Activated CD4-positive, alpha-beta T cell treated with anti-CD3 and anti-CD28 coated beads for 36 hours (primary cell): ENCODE results near the gene GADL1. TPM values are rescaled to one million over a fixed set of nuclear protein-coding genes. Genes with fewer than 3 reads are reported as not detected.

ENCODE experiments used
- ATAC-seq: fragments of 200-7000 bp; cut with Tn5 transposase; one replicate; pipeline ENCODE4 v1.10.0; 2021; ENCODE audit warnings: mild to moderate bottlenecking, moderate library complexity
- CTCF ChIA-PET: fragments of 350-600 bp; sonication (Branson Sonifier 250); formaldehyde crosslinking; loops from one replicate; lab custom pipeline; 2021; ENCODE audit warnings: antibody characterized with exemption; lab: Charles Lee
- POLR2A ChIA-PET: fragments of 350-600 bp; sonication (Branson Sonifier 250); formaldehyde crosslinking; loops from one replicate; lab custom pipeline; 2021; ENCODE audit warnings: antibody characterized with exemption, inconsistent platforms; lab: Charles Lee
- DNase-seq: peaks from one replicate; pipeline ENCODE4 v3.0.0-alpha.2; 2020
- H3K27ac Mint-ChIP-seq: one replicate; pipeline ENCODE4 v1.8.0; 2021; ENCODE audit warnings: mixed read lengths
- H3K27me3 Mint-ChIP-seq: one replicate; pipeline ENCODE4 v1.8.0; 2021; ENCODE audit warnings: mixed read lengths
- H3K36me3 Mint-ChIP-seq: one replicate; pipeline ENCODE4 v1.8.0; 2021; ENCODE audit warnings: low read depth, mixed read lengths
- H3K4me1 Mint-ChIP-seq: one replicate; pipeline ENCODE4 v1.8.0; 2021; ENCODE audit warnings: mixed read lengths
- H3K4me3 Mint-ChIP-seq: one replicate; pipeline ENCODE4 v1.8.0; 2021; ENCODE audit warnings: mild to moderate bottlenecking, moderate library complexity, mixed read lengths
- H3K9me3 Mint-ChIP-seq: one replicate; pipeline ENCODE4 v1.8.0; 2021; ENCODE audit warnings: low read depth, mixed read lengths
- intact Hi-C, 2 experiments: fragments of 100-400 bp; cut with DNase I in 1 of 2; cut with micrococcal nuclease in 1 of 2; formaldehyde crosslinking; loops; one replicate each; pipeline versions ENCODE4 v1.14.2 to v1.15.1; 2022 to 2024; cut with DNase I, micrococcal nuclease
- total RNA-seq, 2 experiments: library from RNA; stranded (reverse); gene quantifications; one replicate each; pipeline ENCODE4 v1.2.3, GENCODE V29; 2021

GADL1 gene
- total RNA-seq, 2 experiments from 2014 or later = not detected

GRCh38 chr3:30915782-30916181 is 21.3 kb upstream of the GADL1 start:
- intact Hi-C loops = no loop called here
- no peak for ATAC-seq
- H3K9me3 Mint-ChIP-seq = no peaks in the 10 kb centered on the region

GRCh38 chr3:30914696-30915095 is 20.2 kb upstream of the GADL1 start:
- ATAC-seq (no peak), DNase-seq (no peak)
- CTCF ChIA-PET = no interaction called here
- Mint-ChIP-seq H3K9me3 (no peaks in the 10 kb centered on the region), H3K27ac (no peak overlapping the region), H3K27me3 (peaks cover 5% of the 10 kb centered on the region), H3K4me3 (no peak overlapping the region), H3K4me1 (no peaks in the 10 kb centered on the region), H3K36me3 (no peaks in the 10 kb centered on the region)
- POLR2A ChIA-PET = interaction anchor here (0.5 kb wide), 1 partner anchor 329 kb away, joined by 5 read pairs; no protein-coding TSS in a partner anchor
- intact Hi-C loops = no loop called here

More at GRCh38 chr3:30915782-30916181, 21.3 kb upstream of the GADL1 start:
- Mint-ChIP-seq H3K36me3 (no peaks in the 10 kb centered on the region), H3K4me1 (no peaks in the 10 kb centered on the region), H3K27ac (no peak overlapping the region), H3K4me3 (no peak overlapping the region), H3K27me3 (peaks cover 5% of the 10 kb centered on the region)
- DNase-seq = no peak
- POLR2A ChIA-PET = no interaction called here
- CTCF ChIA-PET = no interaction called here

GRCh38 chr3:30913176-30913575 is 18.7 kb upstream of the GADL1 start:
- H3K27ac Mint-ChIP-seq = no peak overlapping the region
- DNase-seq = no peak
- H3K9me3 Mint-ChIP-seq = no peaks in the 10 kb centered on the region
- H3K36me3 Mint-ChIP-seq = no peaks in the 10 kb centered on the region
- POLR2A ChIA-PET = no interaction called here
- no peak for ATAC-seq
- H3K27me3 Mint-ChIP-seq = peaks cover 5% of the 10 kb centered on the region
- H3K4me1 Mint-ChIP-seq = no peaks in the 10 kb centered on the region
- CTCF ChIA-PET = no interaction called here
- no peak overlapping the region for H3K4me3 Mint-ChIP-seq
- intact Hi-C loops = no loop called here

GRCh38 chr3:30912301-30912700 is 17.8 kb upstream of the GADL1 start:
- H3K36me3 Mint-ChIP-seq = no peaks in the 10 kb centered on the region
- H3K9me3 Mint-ChIP-seq = no peaks in the 10 kb centered on the region

GRCh38 chr3:30908456-30909037 is 14.1 kb upstream of the GADL1 start:
- Mint-ChIP-seq H3K9me3 (no peaks in the 10 kb centered on the region), H3K4me3 (no peak overlapping the region), H3K36me3 (no peaks in the 10 kb centered on the region), H3K27me3 (peaks cover 5% of the 10 kb centered on the region), H3K4me1 (no peaks in the 10 kb centered on the region), H3K27ac (no peak overlapping the region)
- no peak for DNase-seq
- ATAC-seq = no peak
- ChIA-PET CTCF (no interaction called here), POLR2A (no interaction called here)
- intact Hi-C loops = no loop called here

More at GRCh38 chr3:30912301-30912700, 17.8 kb upstream of the GADL1 start:
- ChIA-PET POLR2A (no interaction called here), CTCF (interaction anchor here (0.9 kb wide), 1 partner anchor 12 kb away, joined by 4 read pairs; no protein-coding TSS in a partner anchor)
- Mint-ChIP-seq H3K27ac (no peak overlapping the region), H3K4me3 (no peak overlapping the region), H3K27me3 (peaks cover 5% of the 10 kb centered on the region), H3K4me1 (no peaks in the 10 kb centered on the region)
- DNase-seq (no peak), ATAC-seq (no peak)
- intact Hi-C loops = no loop called here

DNA sequence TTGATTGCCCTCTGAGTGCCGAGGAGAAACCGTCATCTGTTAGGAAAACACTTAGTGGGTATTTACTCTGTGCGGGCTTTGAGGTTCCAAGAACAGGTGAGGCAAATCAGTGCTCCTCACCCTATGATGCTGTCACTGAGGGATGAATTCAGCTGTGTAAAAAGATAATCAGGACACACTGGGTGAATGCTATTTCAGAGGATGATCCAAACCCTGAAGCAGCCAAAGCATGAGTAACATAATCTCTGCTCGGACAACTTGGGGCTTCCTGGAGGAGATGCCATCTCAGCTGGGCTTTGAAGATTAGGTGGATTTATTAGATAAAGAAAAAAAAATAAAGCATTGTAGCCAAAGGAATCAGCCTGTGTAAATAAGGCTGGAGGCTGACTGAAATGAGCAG is 10.5 kb upstream of the GADL1 start:
- ATAC-seq = no peak
- H3K9me3 Mint-ChIP-seq = no peaks in the 10 kb centered on the region
- CTCF ChIA-PET = no interaction called here
- H3K36me3 Mint-ChIP-seq = no peaks in the 10 kb centered on the region
- no peak for DNase-seq
- intact Hi-C loops = no loop called here
- POLR2A ChIA-PET = no interaction called here
- H3K27me3 Mint-ChIP-seq = no peaks in the 10 kb centered on the region
- H3K4me3 Mint-ChIP-seq = no peak overlapping the region
- H3K27ac Mint-ChIP-seq = no peak overlapping the region
- no peaks in the 10 kb centered on the region for H3K4me1 Mint-ChIP-seq

- Mint-ChIP-seq H3K4me3 (no peak overlapping the region), H3K36me3 (no peaks in the 10 kb centered on the region), H3K9me3 (no peaks in the 10 kb centered on the region), H3K4me1 (peaks cover 14% of the 10 kb centered on the region), H3K27me3 (peaks cover 22% of the 10 kb centered on the region), H3K27ac (no peak overlapping the region)
- ATAC-seq = no peak
- POLR2A ChIA-PET = no interaction called here
- intact Hi-C loops = no loop called here
- CTCF ChIA-PET = no interaction called here
- DNase-seq = no peak
Measured at GRCh38 chr3:30895329-30895728, 868 bp upstream of the GADL1 start.

DNA sequence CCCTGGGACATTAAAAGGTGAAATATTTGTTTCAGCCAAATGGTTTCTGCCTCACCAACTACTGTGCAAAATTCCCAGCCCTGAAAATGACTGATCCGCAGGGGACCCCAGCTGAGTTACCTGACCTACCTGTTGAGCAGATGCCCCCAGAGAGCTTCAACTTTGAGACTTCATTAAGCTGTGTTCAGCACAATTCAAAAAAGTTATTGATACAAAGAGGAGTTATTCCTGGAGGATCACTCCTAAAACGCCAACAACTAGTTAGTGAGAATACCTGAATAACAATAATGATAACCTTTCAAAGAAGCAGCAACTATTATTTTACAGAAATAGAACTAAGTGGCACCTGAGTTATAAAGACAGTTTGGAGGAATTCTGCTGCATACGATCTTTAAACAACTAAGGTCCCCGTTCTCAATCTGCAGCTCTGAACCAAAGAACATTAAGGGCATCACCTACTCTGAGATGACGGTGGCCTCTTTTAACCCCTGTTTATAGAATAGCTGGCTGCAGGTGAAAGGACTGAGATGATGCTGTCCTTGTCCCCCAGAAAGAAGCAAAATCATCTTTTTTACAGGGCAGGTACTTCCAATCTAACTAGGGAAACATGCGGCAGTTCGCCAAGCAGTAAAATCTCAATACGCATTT is 659 bp downstream of the GADL1 start:
- no peak for ATAC-seq
- ChIA-PET CTCF (no interaction called here), POLR2A (no interaction called here)
- no peak for DNase-seq
- Mint-ChIP-seq H3K36me3 (no peaks in the 10 kb centered on the region), H3K27ac (no peak overlapping the region), H3K4me1 (peaks cover 17% of the 10 kb centered on the region), H3K27me3 (peaks cover 26% of the 10 kb centered on the region), H3K4me3 (peak overlapping the region; percentile 57), H3K9me3 (peaks cover 1% of the 10 kb centered on the region)
- intact Hi-C loops = loop anchor here in 1 of 2 experiments (5.0 kb wide), 2 partner anchors 52 to 127 kb away; no protein-coding TSS in a partner anchor

DNA sequence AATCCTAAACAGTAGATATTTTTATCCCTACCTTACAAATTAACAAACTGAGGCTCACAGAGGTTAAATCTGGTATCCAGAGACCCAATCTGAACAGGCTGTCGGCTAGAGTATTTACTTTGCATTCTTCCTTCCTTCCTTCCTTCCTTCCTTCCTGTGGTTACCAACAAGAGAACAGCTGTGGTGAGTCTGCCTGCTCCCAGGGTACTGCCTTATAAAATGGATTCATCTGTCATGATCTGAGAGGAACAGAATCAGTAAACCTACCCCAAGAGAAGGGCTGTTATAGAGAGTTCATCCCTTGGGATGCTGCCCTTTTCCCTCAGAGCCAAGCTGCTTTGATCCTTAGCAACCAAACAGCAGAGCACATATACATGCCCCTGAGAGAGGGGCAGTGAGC is 3.6 kb downstream of the GADL1 start:
- ChIA-PET POLR2A (no interaction called here), CTCF (no interaction called here)
- Mint-ChIP-seq H3K4me3 (no peak overlapping the region), H3K27me3 (peaks cover 33% of the 10 kb centered on the region), H3K4me1 (peaks cover 17% of the 10 kb centered on the region), H3K36me3 (no peaks in the 10 kb centered on the region), H3K9me3 (peaks cover 1% of the 10 kb centered on the region), H3K27ac (no peak overlapping the region)
- ATAC-seq = no peak
- DNase-seq = no peak
- intact Hi-C loops = loop anchor here in 1 of 2 experiments (5.0 kb wide), 2 partner anchors 49 to 124 kb away; no protein-coding TSS in a partner anchor

GRCh38 chr3:30886888-30887287 is 7.6 kb downstream of the GADL1 start:
- ChIA-PET POLR2A (no interaction called here), CTCF (interaction anchor here (1.1 to 1.3 kb wide), 2 partner anchors 13 to 60 kb away, joined by 3 to 4 read pairs; no protein-coding TSS in a partner anchor)
- no peak overlapping the region for H3K27ac Mint-ChIP-seq
- no peaks in the 10 kb centered on the region for H3K36me3 Mint-ChIP-seq
- H3K4me1 Mint-ChIP-seq = peaks cover 13% of the 10 kb centered on the region
- no peak overlapping the region for H3K4me3 Mint-ChIP-seq
- peaks cover 23% of the 10 kb centered on the region for H3K27me3 Mint-ChIP-seq
- peaks cover 4% of the 10 kb centered on the region for H3K9me3 Mint-ChIP-seq
- no peak for ATAC-seq
- intact Hi-C loops = no loop called here
- no peak for DNase-seq

GRCh38 chr3:30878862-30879261 is 15.6 kb downstream of the GADL1 start:
- CTCF ChIA-PET = no interaction called here
- peaks cover 6% of the 10 kb centered on the region for H3K9me3 Mint-ChIP-seq
- no peak overlapping the region for H3K27ac Mint-ChIP-seq
- intact Hi-C loops = no loop called here
- H3K4me3 Mint-ChIP-seq = no peak overlapping the region
- H3K27me3 Mint-ChIP-seq = peaks cover 2% of the 10 kb centered on the region
- DNase-seq = no peak
- POLR2A ChIA-PET = no interaction called here
- no peak for ATAC-seq
- H3K36me3 Mint-ChIP-seq = no peaks in the 10 kb centered on the region
- H3K4me1 Mint-ChIP-seq = no peaks in the 10 kb centered on the region

DNA sequence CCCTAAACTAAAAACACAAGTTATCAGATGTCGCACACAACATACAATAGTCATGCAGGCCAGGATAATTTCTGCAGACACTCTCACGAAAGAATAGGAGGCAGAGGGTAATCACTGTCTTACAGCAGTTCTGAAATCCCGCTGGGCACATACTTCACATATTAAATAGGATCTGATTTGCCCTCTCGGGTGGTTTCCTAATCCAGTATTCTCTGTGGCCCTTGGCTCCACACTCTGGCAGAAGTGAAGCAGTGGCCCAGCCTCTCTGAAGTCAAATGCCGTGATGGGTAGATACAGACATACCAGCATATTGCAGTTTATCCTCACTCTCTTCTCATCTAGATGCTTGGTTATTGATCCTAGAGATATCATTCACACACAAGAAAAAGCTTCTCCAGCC is 19.0 kb downstream of the GADL1 start:
- no peaks in the 10 kb centered on the region for H3K27me3 Mint-ChIP-seq
- ATAC-seq (no peak), DNase-seq (no peak)
- no peak overlapping the region for H3K4me3 Mint-ChIP-seq
- intact Hi-C loops = no loop called here
- H3K9me3 Mint-ChIP-seq = peaks cover 2% of the 10 kb centered on the region
- H3K27ac Mint-ChIP-seq = no peak overlapping the region
- POLR2A ChIA-PET = no interaction called here
- CTCF ChIA-PET = interaction anchor here (0.7 kb wide), 1 partner anchor 14 kb away, joined by 3 read pairs; no protein-coding TSS in a partner anchor
- H3K36me3 Mint-ChIP-seq = no peaks in the 10 kb centered on the region
- H3K4me1 Mint-ChIP-seq = no peaks in the 10 kb centered on the region
